Measurements from ENCODE around the gene RHEBL1. TPM values are rescaled to one million over a fixed set of nuclear protein-coding genes. Genes with fewer than 3 reads are reported as not detected.

RHEBL1 gene
- total and polyA plus RNA-seq, 2 of the 8 experiments (the other 6 are each of a cell fraction or from before 2014, with no cell fraction given), result 7.5 to 9.4 TPM

DNA sequence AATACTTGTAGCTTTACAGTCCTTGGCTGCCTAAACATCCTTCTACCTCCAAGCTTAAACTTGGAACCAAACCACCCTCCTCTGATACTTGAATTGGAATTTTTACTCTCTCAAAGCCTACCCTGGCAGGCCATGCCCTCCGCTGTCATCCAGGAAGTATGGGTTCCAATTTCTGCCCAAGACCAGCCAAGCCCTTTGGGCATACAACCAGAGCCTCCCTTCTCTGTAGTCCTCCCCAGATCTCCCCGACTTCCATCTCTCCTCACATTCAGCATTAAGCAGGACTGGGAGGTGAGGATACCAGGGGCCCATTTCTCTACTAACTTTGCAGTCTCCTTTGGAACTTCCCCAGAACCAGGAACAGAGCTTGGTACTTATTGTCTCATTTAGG is 25.2 kb upstream of the RHEBL1 start:
- H3K27me3 ChIP-seq (replicated peaks in 1 of 4; ENCODE audit: control insufficient read depth in 3 of 4, extremely low read depth in 1 of 4, insufficient read depth in 3 of 4, low read length in 3 of 4), result peaks cover 38 to 55% (median 54%) of the 10 kb centered on the region in 4 experiments
- no peaks in the 10 kb centered on the region for H3K79me2 ChIP-seq (ENCODE audit: control insufficient read depth in 1 of 2, insufficient read depth in 2 of 2, low read length in 2 of 2)
- H3K4me1 ChIP-seq (replicated peaks in 1 of 4; ENCODE audit: control insufficient read depth in 3 of 4, insufficient read depth in 4 of 4, low read length in 3 of 4), result peaks cover 0 to 33% (median 14%) of the 10 kb centered on the region in 4 experiments; a peak in 5 of 7 replicates
- H3K18ac ChIP-seq (ENCODE audit: extremely low read depth, low read length), result no peak overlapping the region
- no peak overlapping the region for H3K14ac ChIP-seq (ENCODE audit: insufficient read length)
- H3K9ac ChIP-seq (replicated peaks in 1 of 4; ENCODE audit: extremely low read depth in 1 of 4, low read depth in 3 of 4, low read length in 3 of 4), result no peak overlapping the region
- H2BK15ac ChIP-seq (ENCODE audit: low read length), result no peak overlapping the region
- H3K4me3 ChIP-seq (ENCODE audit: extremely low read depth in 1 of 4, insufficient read depth in 2 of 4, low read depth in 3 of 4, low read length in 4 of 4), result peak overlapping the region in 2 of 4 experiments; percentile 5 to 54; a peak in 3 of 8 replicates
- no peak overlapping the region for H2AK5ac ChIP-seq (ENCODE audit: low read depth, low read length)
- H3K27ac ChIP-seq (ENCODE audit: low read depth, low read length), result no peak overlapping the region
- H3K9me3 ChIP-seq (ENCODE audit: insufficient read depth in 2 of 2, low read depth in 1 of 2, low read length in 1 of 2), result no peaks in the 10 kb centered on the region; a peak in 1 of 4 replicates
- TF ChIP-seq, protein P1, sequence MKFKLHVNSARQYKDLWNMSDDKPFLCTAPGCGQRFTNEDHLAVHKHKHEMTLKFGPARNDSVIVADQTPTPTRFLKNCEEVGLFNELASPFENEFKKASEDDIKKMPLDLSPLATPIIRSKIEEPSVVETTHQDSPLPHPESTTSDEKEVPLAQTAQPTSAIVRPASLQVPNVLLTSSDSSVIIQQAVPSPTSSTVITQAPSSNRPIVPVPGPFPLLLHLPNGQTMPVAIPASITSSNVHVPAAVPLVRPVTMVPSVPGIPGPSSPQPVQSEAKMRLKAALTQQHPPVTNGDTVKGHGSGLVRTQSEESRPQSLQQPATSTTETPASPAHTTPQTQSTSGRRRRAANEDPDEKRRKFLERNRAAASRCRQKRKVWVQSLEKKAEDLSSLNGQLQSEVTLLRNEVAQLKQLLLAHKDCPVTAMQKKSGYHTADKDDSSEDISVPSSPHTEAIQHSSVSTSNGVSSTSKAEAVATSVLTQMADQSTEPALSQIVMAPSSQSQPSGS (IDR thresholded peaks at IDR 0.05; ENCODE audit: low read length), result no peak
- TF ChIP-seq POLR2A (IDR thresholded peaks at IDR 0.05; ENCODE audit: control extremely low read depth in 1 of 2, low read depth in 2 of 2, low read length in 2 of 2), result peak in 1 of 2 experiments; percentile 31; a peak in 1 of 3 replicates
- 75% methylated on average over 2 of the region's 2 CpGs; no CpG with 5 or more reads in 1 of the 2 experiments for WGBS, 2 experiments (ENCODE audit: extremely low coverage in 1 of 2, insufficient coverage in 1 of 2, insufficient read length in 1 of 2, insufficient replicate concordance in 2 of 2, low coverage in 1 of 2, low lambda C conversion rate in 2 of 2, missing lambda C conversion rate in 1 of 2)
- H3K56ac ChIP-seq (replicated peaks; ENCODE audit: insufficient read length, low read depth, low read length), result no peak overlapping the region
- H4K91ac ChIP-seq (replicated peaks; ENCODE audit: insufficient read length, low read length), result no peak overlapping the region
- H2AFZ ChIP-seq (ENCODE audit: low read length), result no peak overlapping the region
- no peak overlapping the region for H2BK5ac ChIP-seq (ENCODE audit: low read depth, low read length)
- H3K79me1 ChIP-seq (ENCODE audit: low read depth, low read length), result no peaks in the 10 kb centered on the region
- H3K36me3 ChIP-seq (ENCODE audit: control insufficient read depth in 2 of 4, insufficient read depth in 4 of 4, low read length in 3 of 4), result peaks cover 2 to 8% (median 4%) of the 10 kb centered on the region in 4 experiments; a peak in 4 of 8 replicates
- peaks cover 2 to 5% of the 10 kb centered on the region in 2 experiments for H4K20me1 ChIP-seq (replicated peaks in 1 of 2; ENCODE audit: control insufficient read depth in 1 of 2, insufficient read depth in 2 of 2, low read length in 2 of 2)
- H2BK120ac ChIP-seq (replicated peaks; ENCODE audit: low read depth, low read length), result no peak overlapping the region
- no peak overlapping the region for H4K5ac ChIP-seq (ENCODE audit: insufficient read length, low read depth, low read length)
- POLR2A ChIA-PET (ENCODE audit: partially characterized antibody), result interaction anchor here (0.8 to 6.4 kb wide), 13 partner anchors 8 to 170 kb away, joined by 3 to 66 read pairs (median 6); partner anchors contain the start of genes FKBP11, LMBR1L, RHEBL1 and TUBA1B
- DNase-seq (ENCODE audit: low read depth in 1 of 2, low spot score in 2 of 2) (no peak), FAIRE-seq (no peak)
- no peak overlapping the region for H4K8ac ChIP-seq (ENCODE audit: extremely low read depth, insufficient read depth, low read length)
- no peak overlapping the region for H3K4ac ChIP-seq (replicated peaks; ENCODE audit: insufficient read length, low read depth, low read length)
- peaks cover 8% of the 10 kb centered on the region for H3K23me2 ChIP-seq (ENCODE audit: low read depth, low read length)
- CTCF ChIA-PET (ENCODE audit: partially characterized antibody), result interaction anchor here (1.1 to 11.2 kb wide), 10 partner anchors 9 to 138 kb away, joined by 3 to 178 read pairs (median 10); partner anchors contain the start of genes LMBR1L and RHEBL1
- no peak overlapping the region for H2BK20ac ChIP-seq (ENCODE audit: low read length)
- H3K23ac ChIP-seq (ENCODE audit: insufficient read length), result no peak overlapping the region
- H3K4me2 ChIP-seq (ENCODE audit: insufficient read depth in 1 of 2, low read depth in 2 of 2, low read length in 2 of 2), result peak overlapping the region; percentile 71 to 89
- no peak overlapping the region for H2BK12ac ChIP-seq (ENCODE audit: low read depth, low read length)

All from H1 (cell line).